Upper lobe of left lung (tissue), 4 donors: Measurements from ENCODE around the gene NFIB.

ENCODE experiments used
- CTCF ChIP-seq, 6 experiments: fragments of 450-650 bp in 4 of 6; fragments of 200-600 bp in 2 of 6; sonication (generic) in 2 of 6; IDR thresholded peaks; one replicate each; pipeline ENCODE4 v1.5.1; 2016 to 2019; ENCODE audit warnings: antibody characterized with exemption in 6 of 6
- EP300 ChIP-seq, 4 donors: sonication (generic); formaldehyde crosslinking; IDR thresholded peaks; one replicate each; pipeline ENCODE4 v1.5.1; 2017; ENCODE audit warnings: antibody characterized with exemption in 4 of 4, control low read depth in 2 of 4

GRCh38 chr9:14209399-14210345 is 104.3 kb downstream of the NFIB start:
- TF ChIP-seq EP300 (IDR thresholded peaks at IDR 0.05) = no peak
- TF ChIP-seq CTCF (IDR thresholded peaks at IDR 0.05) = no peak
